PC-3 (cell line): ENCODE measurements around the gene MGMT. TPM values are rescaled to one million over a fixed set of nuclear protein-coding genes. Genes with fewer than 3 reads are reported as not detected.
A peak's percentile ranks its signal among the peaks of the same experiment; 100 is the strongest.

Experiments
- ATAC-seq: fragments of 200-7000 bp; cut with Tn5 transposase; 2 replicates; pipeline ENCODE4 v1.9.1; 2020; ENCODE audit warnings: mild to moderate bottlenecking, moderate library complexity
- BruUV-seq: library from RNA; stranded (reverse); fragments of 400-500 nt; replicated peaks from 2 replicates; lab custom pipeline; 2021; lab: Mats Ljungman, UMichigan
- CTCF ChIA-PET: fragments of 300-600 bp; sonication (Branson Sonifier 250); formaldehyde crosslinking; loops from one replicate; lab custom pipeline; 2022; ENCODE audit warnings: antibody characterized with exemption; lab: Charles Lee
- POLR2A ChIA-PET: fragments of 300-600 bp; sonication (Branson Sonifier 250); formaldehyde crosslinking; loops from one replicate; lab custom pipeline; 2022; ENCODE audit warnings: antibody characterized with exemption; ENCODE audit not compliant: unreplicated experiment; lab: Charles Lee
- DNase-seq: peaks from one replicate; pipeline ENCODE4 v3.0.0-alpha.2; 2015
- H2AFZ ChIP-seq: fragments of 300-600 bp; sonication (generic); 2 replicates; pipeline ENCODE4 v1.6.0; 2016; ENCODE audit warnings: antibody characterized with exemption, low read length
- H3F3A ChIP-seq: fragments of 300-600 bp; sonication (generic); one replicate; pipeline ENCODE4 v1.6.0; 2017; ENCODE audit warnings: antibody characterized with exemption, low read length, control low read depth, mild to moderate bottlenecking; ENCODE audit not compliant: unreplicated experiment
- H3K27ac ChIP-seq: fragments of 300-600 bp; sonication (generic); 2 replicates; pipeline ENCODE4 v1.5.1; 2016; ENCODE audit warnings: mild to moderate bottlenecking, low read length
- H3K27me3 ChIP-seq: fragments of 300-600 bp; sonication (generic); 2 replicates; pipeline ENCODE4 v1.6.1; 2016; ENCODE audit warnings: low read length, mixed read lengths
- H3K36me3 ChIP-seq: fragments of 300-600 bp; sonication (generic); 2 replicates; pipeline ENCODE4 v1.6.1; 2016; ENCODE audit warnings: low read depth, mixed run types, low read length, mixed read lengths
- H3K4me1 ChIP-seq: fragments of 300-600 bp; sonication (generic); 2 replicates; pipeline ENCODE4 v1.5.1; 2016; ENCODE audit warnings: low read length; ENCODE audit not compliant: insufficient read depth
- H3K4me2 ChIP-seq: fragments of 300-600 bp; sonication (generic); 2 replicates; pipeline ENCODE4 v1.6.0; 2016; ENCODE audit warnings: low read length
- H3K4me3 ChIP-seq: fragments of 300-600 bp; sonication (generic); 2 replicates; pipeline ENCODE4 v1.5.1; 2016; ENCODE audit warnings: mild to moderate bottlenecking, low read length, mixed read lengths
- H3K79me2 ChIP-seq: fragments of 300-600 bp; sonication (generic); 2 replicates; pipeline ENCODE4 v1.6.1; 2017; ENCODE audit warnings: low read length, mixed read lengths
- H3K9ac ChIP-seq: fragments of 300-600 bp; sonication (generic); 2 replicates; pipeline ENCODE4 v1.6.0; 2016; ENCODE audit warnings: mild to moderate bottlenecking, low read length
- H3K9me2 ChIP-seq: fragments of 300-600 bp; sonication (generic); replicated peaks from 2 replicates; pipeline ENCODE4 v1.6.1; 2016; ENCODE audit warnings: mixed run types, low read length, mixed read lengths
- H3K9me3 ChIP-seq: fragments of 300-600 bp; sonication (generic); 2 replicates; pipeline ENCODE4 v1.6.1; 2016; ENCODE audit warnings: low read length, mixed read lengths
- H4K20me1 ChIP-seq: fragments of 300-600 bp; sonication (generic); 2 replicates; pipeline ENCODE4 v1.6.1; 2016; ENCODE audit warnings: low read length, mixed read lengths
- EZH2 ChIP-seq: fragments of 300-600 bp; sonication (generic); IDR thresholded peaks from one replicate; pipeline ENCODE4 v1.6.1; 2017; ENCODE audit warnings: antibody characterized with exemption, mild to moderate bottlenecking, low read length; ENCODE audit not compliant: unreplicated experiment
- EZH2phosphoT487 ChIP-seq: fragments of 300-600 bp; sonication (generic); IDR thresholded peaks from 2 replicates; pipeline ENCODE4 v1.6.1; 2018; ENCODE audit warnings: mild to moderate bottlenecking, antibody characterized with exemption, low read length, borderline replicate concordance
- intact Hi-C: fragments of 100-400 bp; cut with micrococcal nuclease; formaldehyde crosslinking; loops from 2 replicates; pipeline ENCODE4 v1.9.0; 2023
- total RNA-seq: library from RNA; depleted of rRNA; stranded (reverse); fragments of >200 nt; gene quantifications from 2 replicates; pipeline ENCODE4 v1.2.3, GENCODE V29; 2014
- TF ChIP-seq, protein P1 (sequence below): fragments of 300-600 bp; sonication (generic); conservative IDR thresholded peaks from 2 replicates; pipeline ENCODE4 v1.5.1; 2017; ENCODE audit warnings: antibody characterized with exemption, low read depth, mild to moderate bottlenecking, low read length

Gene MGMT
- total RNA-seq, 1 experiment from 2014 or later: 19.8 TPM

DNA sequence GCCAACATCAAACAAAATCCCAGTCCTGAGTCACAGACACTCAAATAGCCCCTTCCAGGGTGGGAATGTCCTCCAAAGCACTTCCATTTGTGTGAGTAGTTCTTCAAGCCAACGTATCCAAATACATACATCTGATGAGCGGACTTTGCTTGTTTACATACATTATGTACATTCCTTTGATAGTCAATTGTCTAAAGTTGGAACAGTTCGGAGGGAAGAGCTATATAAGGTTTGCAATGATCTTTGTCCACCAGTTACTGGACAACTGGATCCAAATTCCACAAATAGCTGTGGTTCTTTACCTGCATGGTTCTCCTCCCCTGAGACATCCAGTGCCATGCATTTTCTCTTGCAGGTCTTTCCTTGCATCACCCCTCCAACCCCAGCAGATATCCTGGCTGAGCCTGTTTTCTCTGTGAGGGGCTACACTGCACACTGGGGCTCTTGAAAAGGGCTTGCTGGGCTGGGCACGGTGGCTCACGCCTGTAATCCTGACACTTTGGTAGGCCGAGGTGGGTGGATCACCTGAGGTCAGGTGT, 4.7 kb upstream of the MGMT start:
- DNase-seq (no peak), ATAC-seq (no peak)
- ChIA-PET CTCF (no interaction called here), POLR2A (no interaction called here)
- H3K4me3 ChIP-seq: no peak overlapping the region
- intact Hi-C loops: no loop called here
- H3K9me3 ChIP-seq: no peaks in the 10 kb centered on the region
- peaks cover 4% of the 10 kb centered on the region; the same call in 1 of the 2 replicates for H3K4me1 ChIP-seq
- H3K27me3 ChIP-seq: peaks cover 25% of the 10 kb centered on the region
- no peaks in the 10 kb centered on the region for H3K79me2 ChIP-seq
- TF ChIP-seq EZH2: no peak
- TF ChIP-seq EZH2phosphoT487: no peak
- TF ChIP-seq, protein P1, sequence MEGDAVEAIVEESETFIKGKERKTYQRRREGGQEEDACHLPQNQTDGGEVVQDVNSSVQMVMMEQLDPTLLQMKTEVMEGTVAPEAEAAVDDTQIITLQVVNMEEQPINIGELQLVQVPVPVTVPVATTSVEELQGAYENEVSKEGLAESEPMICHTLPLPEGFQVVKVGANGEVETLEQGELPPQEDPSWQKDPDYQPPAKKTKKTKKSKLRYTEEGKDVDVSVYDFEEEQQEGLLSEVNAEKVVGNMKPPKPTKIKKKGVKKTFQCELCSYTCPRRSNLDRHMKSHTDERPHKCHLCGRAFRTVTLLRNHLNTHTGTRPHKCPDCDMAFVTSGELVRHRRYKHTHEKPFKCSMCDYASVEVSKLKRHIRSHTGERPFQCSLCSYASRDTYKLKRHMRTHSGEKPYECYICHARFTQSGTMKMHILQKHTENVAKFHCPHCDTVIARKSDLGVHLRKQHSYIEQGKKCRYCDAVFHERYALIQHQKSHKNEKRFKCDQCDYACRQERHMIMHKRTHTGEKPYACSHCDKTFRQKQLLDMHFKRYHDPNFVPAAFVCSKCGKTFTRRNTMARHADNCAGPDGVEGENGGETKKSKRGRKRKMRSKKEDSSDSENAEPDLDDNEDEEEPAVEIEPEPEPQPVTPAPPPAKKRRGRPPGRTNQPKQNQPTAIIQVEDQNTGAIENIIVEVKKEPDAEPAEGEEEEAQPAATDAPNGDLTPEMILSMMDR: no peak
- no peaks in the 10 kb centered on the region for H4K20me1 ChIP-seq
- H3K36me3 ChIP-seq: no peaks in the 10 kb centered on the region
- no peak overlapping the region for H3K9ac ChIP-seq
- no peaks in the 10 kb centered on the region for H3K9me2 ChIP-seq
- BruUV-seq: no TSS peak
- H3F3A ChIP-seq: no peaks in the 10 kb centered on the region
- no peak overlapping the region for H3K27ac ChIP-seq
- no peak overlapping the region for H3K4me2 ChIP-seq
- H2AFZ ChIP-seq: no peak overlapping the region

DNA sequence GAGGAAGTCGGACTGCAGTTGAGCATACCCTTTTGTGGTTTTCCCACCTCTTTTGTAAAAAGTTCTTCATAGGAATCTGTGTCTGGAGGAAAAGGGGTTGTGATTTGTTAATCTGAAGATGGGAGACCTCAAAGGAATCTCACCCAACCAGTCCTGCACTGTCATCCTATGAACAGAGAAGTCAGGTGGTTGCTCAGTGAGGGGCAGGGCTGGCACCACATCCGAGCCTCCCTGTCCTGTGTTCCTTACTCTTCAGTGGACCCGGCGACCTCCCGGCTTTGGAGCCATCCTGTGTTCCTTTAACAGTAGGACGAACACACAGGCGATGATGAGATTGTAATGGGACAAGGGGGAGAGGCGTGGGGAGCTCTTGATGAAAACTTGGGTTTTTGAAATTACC, 2.8 kb upstream of the MGMT start:
- CTCF ChIA-PET: no interaction called here

More for the DNA sequence above, 2.8 kb upstream of the MGMT start:
- H3K4me1 ChIP-seq: peaks cover 4% of the 10 kb centered on the region; the same call in 1 of the 2 replicates
- POLR2A ChIA-PET: no interaction called here
- no peaks in the 10 kb centered on the region for H3F3A ChIP-seq
- no peak overlapping the region for H3K27ac ChIP-seq
- TF ChIP-seq, protein P1: no peak
- TF ChIP-seq EZH2phosphoT487 (no peak), EZH2 (no peak)
- no peak overlapping the region for H3K9ac ChIP-seq
- ATAC-seq: no peak
- H2AFZ ChIP-seq: no peak overlapping the region
- no peak overlapping the region for H3K4me2 ChIP-seq
- no peaks in the 10 kb centered on the region for H3K79me2 ChIP-seq
- intact Hi-C loops: no loop called here
- H3K9me3 ChIP-seq: no peaks in the 10 kb centered on the region
- no peaks in the 10 kb centered on the region for H3K36me3 ChIP-seq
- H4K20me1 ChIP-seq: no peaks in the 10 kb centered on the region
- DNase-seq: peak; percentile 50
- peaks cover 6% of the 10 kb centered on the region for H3K27me3 ChIP-seq
- H3K4me3 ChIP-seq: no peak overlapping the region
- no peaks in the 10 kb centered on the region for H3K9me2 ChIP-seq
- BruUV-seq: no TSS peak
